DND-41 (cell line): ENCODE data around the gene P4HA2.

ENCODE experiments used
- ATAC-seq: fragments of 200-7000 bp; cut with Tn5 transposase; 3 replicates; pipeline ENCODE4 v1.9.1; 2021; ENCODE audit warnings: low read depth; ENCODE audit not compliant: insufficient read depth
- DNase-seq: peaks from one replicate; pipeline ENCODE4 v3.0.0-alpha.2; 2020
- H2AFZ ChIP-seq: 2 replicates; pipeline ENCODE4 v1.6.0; 2012; ENCODE audit warnings: low read depth, low read length
- H3K27ac ChIP-seq: 2 replicates; pipeline ENCODE4 v1.5.1; 2012; ENCODE audit warnings: low read length, inconsistent platforms
- H3K27me3 ChIP-seq: fragments of 200-600 bp; sonication (generic); 2 replicates; pipeline ENCODE4 v1.6.0; 2012; ENCODE audit warnings: low read length, mild to moderate bottlenecking, inconsistent platforms; ENCODE audit not compliant: insufficient read depth, poor library complexity
- H3K36me3 ChIP-seq: 2 replicates; pipeline ENCODE4 v1.5.1; 2012; ENCODE audit warnings: low read length, inconsistent platforms; ENCODE audit not compliant: insufficient read depth
- H3K4me1 ChIP-seq: 2 replicates; pipeline ENCODE4 v1.5.1; 2012; ENCODE audit warnings: mild to moderate bottlenecking, low read length; ENCODE audit not compliant: insufficient read depth
- H3K4me2 ChIP-seq: 2 replicates; pipeline ENCODE4 v1.6.0; 2012; ENCODE audit warnings: mild to moderate bottlenecking, moderate library complexity, low read length, inconsistent platforms; ENCODE audit not compliant: insufficient read depth
- H3K4me3 ChIP-seq, 2 experiments: fragments of 200-600 bp in 1 of 2; shearing (Covaris generic) in 1 of 2; 2 replicates each; pipeline ENCODE4 v1.5.1; 2012 to 2016; ENCODE audit warnings: inconsistent platforms in 2 of 2, low read length in 2 of 2, mild to moderate bottlenecking in 2 of 2, low read depth in 1 of 2, moderate library complexity in 1 of 2
- H3K79me2 ChIP-seq: 2 replicates; pipeline ENCODE4 v1.6.0; 2012; ENCODE audit warnings: low read length, inconsistent platforms; ENCODE audit not compliant: insufficient read depth
- H3K9ac ChIP-seq: 2 replicates; pipeline ENCODE4 v1.6.0; 2012; ENCODE audit warnings: low read depth, mild to moderate bottlenecking, inconsistent platforms, low read length, moderate library complexity
- H3K9me3 ChIP-seq: 2 replicates; pipeline ENCODE4 v1.5.1; 2012; ENCODE audit warnings: low read length, moderate library complexity, mild to moderate bottlenecking, inconsistent platforms; ENCODE audit not compliant: insufficient read depth, severe bottlenecking
- H4K20me1 ChIP-seq: 2 replicates; pipeline ENCODE4 v1.6.0; 2012; ENCODE audit warnings: low read length; ENCODE audit not compliant: insufficient read depth
- EZH2 ChIP-seq: IDR thresholded peaks from 3 replicates; pipeline ENCODE4 v1.6.1; 2012; ENCODE audit warnings: borderline replicate concordance, low read depth, mild to moderate bottlenecking, moderate library complexity, low read length, inconsistent platforms; ENCODE audit not compliant: severe bottlenecking
- TF ChIP-seq, protein P1 (sequence below): IDR thresholded peaks from 2 replicates; pipeline ENCODE4 v1.5.1; 2012; ENCODE audit warnings: borderline replicate concordance, low read length, moderate library complexity, mild to moderate bottlenecking; ENCODE audit not compliant: poor library complexity, severe bottlenecking; ENCODE audit errors: extremely low read depth

P4HA2 gene

DNA sequence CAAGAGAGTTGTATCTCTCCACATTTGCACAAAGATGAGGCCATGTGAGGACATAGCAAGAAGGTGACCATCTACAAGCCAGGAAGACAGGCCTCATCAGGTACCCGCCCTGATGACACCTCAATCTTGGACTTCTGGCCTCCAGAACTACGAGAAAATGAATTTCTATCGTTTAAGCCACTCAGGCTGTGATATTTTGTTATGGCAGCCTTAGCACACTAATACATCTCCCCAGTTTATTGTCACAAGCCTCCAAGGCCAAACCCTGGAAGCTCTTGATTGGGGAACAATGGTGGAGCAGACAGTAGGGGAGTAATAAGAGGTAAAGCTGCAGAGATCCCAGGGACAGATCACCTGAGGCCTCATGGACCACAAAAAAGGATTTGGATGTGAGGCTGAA, 7.7 kb upstream of the P4HA2 start:
- H3K4me1 ChIP-seq = no peaks in the 10 kb centered on the region
- no peaks in the 10 kb centered on the region for H3K79me2 ChIP-seq
- ATAC-seq (no peak), DNase-seq (no peak)
- no peak overlapping the region for H3K4me2 ChIP-seq
- H3K36me3 ChIP-seq = no peaks in the 10 kb centered on the region
- no peaks in the 10 kb centered on the region for H3K27me3 ChIP-seq
- TF ChIP-seq, protein P1, sequence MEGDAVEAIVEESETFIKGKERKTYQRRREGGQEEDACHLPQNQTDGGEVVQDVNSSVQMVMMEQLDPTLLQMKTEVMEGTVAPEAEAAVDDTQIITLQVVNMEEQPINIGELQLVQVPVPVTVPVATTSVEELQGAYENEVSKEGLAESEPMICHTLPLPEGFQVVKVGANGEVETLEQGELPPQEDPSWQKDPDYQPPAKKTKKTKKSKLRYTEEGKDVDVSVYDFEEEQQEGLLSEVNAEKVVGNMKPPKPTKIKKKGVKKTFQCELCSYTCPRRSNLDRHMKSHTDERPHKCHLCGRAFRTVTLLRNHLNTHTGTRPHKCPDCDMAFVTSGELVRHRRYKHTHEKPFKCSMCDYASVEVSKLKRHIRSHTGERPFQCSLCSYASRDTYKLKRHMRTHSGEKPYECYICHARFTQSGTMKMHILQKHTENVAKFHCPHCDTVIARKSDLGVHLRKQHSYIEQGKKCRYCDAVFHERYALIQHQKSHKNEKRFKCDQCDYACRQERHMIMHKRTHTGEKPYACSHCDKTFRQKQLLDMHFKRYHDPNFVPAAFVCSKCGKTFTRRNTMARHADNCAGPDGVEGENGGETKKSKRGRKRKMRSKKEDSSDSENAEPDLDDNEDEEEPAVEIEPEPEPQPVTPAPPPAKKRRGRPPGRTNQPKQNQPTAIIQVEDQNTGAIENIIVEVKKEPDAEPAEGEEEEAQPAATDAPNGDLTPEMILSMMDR = no peak
- no peak for TF ChIP-seq EZH2
- no peak overlapping the region for H2AFZ ChIP-seq
- H3K4me3 ChIP-seq = no peak overlapping the region
- no peaks in the 10 kb centered on the region for H3K9me3 ChIP-seq
- no peak overlapping the region for H3K27ac ChIP-seq
- H4K20me1 ChIP-seq = no peaks in the 10 kb centered on the region
- H3K9ac ChIP-seq = no peak overlapping the region

GRCh38 chr5:132234684-132235062, 7.0 kb upstream of the P4HA2 start:
- DNase-seq (no peak), ATAC-seq (no peak)
- H3K27ac ChIP-seq = no peak overlapping the region
- TF ChIP-seq, protein P1 = no peak
- no peak for TF ChIP-seq EZH2
- H3K27me3 ChIP-seq = no peaks in the 10 kb centered on the region
- no peaks in the 10 kb centered on the region for H3K4me1 ChIP-seq
- H2AFZ ChIP-seq = no peak overlapping the region
- H3K4me3 ChIP-seq = no peak overlapping the region
- no peaks in the 10 kb centered on the region for H3K9me3 ChIP-seq
- no peaks in the 10 kb centered on the region for H3K79me2 ChIP-seq
- no peaks in the 10 kb centered on the region for H3K36me3 ChIP-seq
- H3K4me2 ChIP-seq = no peak overlapping the region
- no peaks in the 10 kb centered on the region for H4K20me1 ChIP-seq
- H3K9ac ChIP-seq = no peak overlapping the region

DNA sequence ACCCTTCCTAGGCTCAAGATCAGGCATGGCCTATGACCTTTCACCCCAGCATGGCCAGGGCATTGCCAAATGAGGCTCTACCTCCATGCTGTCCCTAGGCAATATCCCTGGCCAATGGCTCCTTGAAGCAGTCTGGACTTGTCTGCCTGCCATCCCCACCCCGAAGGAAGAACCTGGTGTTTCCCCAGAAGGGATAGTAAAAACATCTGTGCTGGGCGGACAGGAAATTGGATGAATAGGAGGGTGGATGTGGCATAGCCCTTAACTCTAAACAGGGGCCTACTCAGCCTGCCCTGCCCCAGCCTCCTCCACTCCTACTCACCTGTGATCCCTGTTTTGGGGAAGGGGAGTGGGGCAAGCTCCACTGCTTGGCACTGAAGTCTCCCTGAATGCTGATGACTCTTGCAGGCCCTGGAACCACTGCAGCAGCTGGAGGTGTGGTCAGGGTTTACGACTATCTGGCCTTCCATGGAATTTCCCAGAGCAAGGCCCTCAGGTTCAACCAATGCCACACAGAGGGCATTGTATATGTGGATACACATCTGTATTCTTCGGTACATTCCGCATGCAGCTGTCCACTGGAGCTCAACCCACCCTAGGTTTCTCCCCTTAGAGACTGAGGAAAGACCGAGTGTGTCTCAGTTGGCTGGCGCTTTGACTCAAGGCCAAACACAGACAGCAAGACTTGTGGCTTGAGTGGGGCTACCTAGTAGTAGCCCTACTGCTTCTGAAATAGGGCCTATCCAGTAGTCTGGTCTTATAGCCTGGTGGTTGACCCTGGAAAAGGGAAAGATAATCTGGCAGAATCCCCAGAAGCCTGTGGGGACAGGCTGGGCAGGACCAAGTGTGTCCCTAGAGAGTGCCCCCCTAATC, 6.4 kb upstream of the P4HA2 start:
- Histone ChIP-seq H3K9ac (no peak overlapping the region), H2AFZ (no peak overlapping the region), H3K4me2 (no peak overlapping the region), H4K20me1 (no peaks in the 10 kb centered on the region), H3K4me3 (no peak overlapping the region), H3K27ac (no peak overlapping the region), H3K36me3 (no peaks in the 10 kb centered on the region), H3K27me3 (no peaks in the 10 kb centered on the region), H3K79me2 (no peaks in the 10 kb centered on the region), H3K4me1 (no peaks in the 10 kb centered on the region), H3K9me3 (no peaks in the 10 kb centered on the region)
- TF ChIP-seq, protein P1 = no peak
- TF ChIP-seq EZH2 = no peak
- DNase-seq = no peak
- no peak for ATAC-seq

- no peak for DNase-seq
- Histone ChIP-seq H3K4me1 (no peaks in the 10 kb centered on the region), H3K79me2 (no peaks in the 10 kb centered on the region), H3K9ac (no peak overlapping the region), H3K27ac (no peak overlapping the region), H3K36me3 (no peaks in the 10 kb centered on the region), H3K4me2 (no peak overlapping the region), H3K4me3 (no peak overlapping the region), H3K27me3 (no peaks in the 10 kb centered on the region), H2AFZ (no peak overlapping the region), H3K9me3 (no peaks in the 10 kb centered on the region), H4K20me1 (no peaks in the 10 kb centered on the region)
- ATAC-seq = no peak
- TF ChIP-seq, protein P1 = no peak
- no peak for TF ChIP-seq EZH2
Observed at GRCh38 chr5:132233081-132233480, 5.4 kb upstream of the P4HA2 start.
